HUES6 (cell line): ENCODE measurements around the gene PSAP.
"Not testable (repeated sequence)": the region's sequence is repeated elsewhere in the genome, so short reads cannot be mapped to it uniquely, and the experiment has no call there.

Experiments used
- H3K27ac ChIP-seq: 2 replicates; pipeline ENCODE4 v1.7.0; 2013; ENCODE audit warnings: low read depth, mild to moderate bottlenecking, low read length, inconsistent platforms
- H3K27me3 ChIP-seq: 2 replicates; pipeline ENCODE4 v1.6.1; 2013; ENCODE audit warnings: low read length; ENCODE audit not compliant: control insufficient read depth, insufficient read depth
- H3K36me3 ChIP-seq: 2 replicates; pipeline ENCODE4 v1.6.1; 2013; ENCODE audit warnings: low read length; ENCODE audit not compliant: control insufficient read depth, insufficient read depth
- H3K4me1 ChIP-seq: 2 replicates; pipeline ENCODE4 v1.6.1; 2013; ENCODE audit warnings: low read length; ENCODE audit not compliant: control insufficient read depth, insufficient read depth
- H3K4me3 ChIP-seq: 2 replicates; pipeline ENCODE4 v1.5.1; 2013; ENCODE audit warnings: low read depth, low read length
- H3K9ac ChIP-seq: one replicate; pipeline ENCODE4 v1.6.1; 2013; ENCODE audit warnings: mild to moderate bottlenecking, low read length
- H3K9me3 ChIP-seq: 2 replicates; pipeline ENCODE4 v1.6.1; 2013; ENCODE audit warnings: low read depth, low read length; ENCODE audit not compliant: control insufficient read depth, insufficient read depth

PSAP gene

DNA sequence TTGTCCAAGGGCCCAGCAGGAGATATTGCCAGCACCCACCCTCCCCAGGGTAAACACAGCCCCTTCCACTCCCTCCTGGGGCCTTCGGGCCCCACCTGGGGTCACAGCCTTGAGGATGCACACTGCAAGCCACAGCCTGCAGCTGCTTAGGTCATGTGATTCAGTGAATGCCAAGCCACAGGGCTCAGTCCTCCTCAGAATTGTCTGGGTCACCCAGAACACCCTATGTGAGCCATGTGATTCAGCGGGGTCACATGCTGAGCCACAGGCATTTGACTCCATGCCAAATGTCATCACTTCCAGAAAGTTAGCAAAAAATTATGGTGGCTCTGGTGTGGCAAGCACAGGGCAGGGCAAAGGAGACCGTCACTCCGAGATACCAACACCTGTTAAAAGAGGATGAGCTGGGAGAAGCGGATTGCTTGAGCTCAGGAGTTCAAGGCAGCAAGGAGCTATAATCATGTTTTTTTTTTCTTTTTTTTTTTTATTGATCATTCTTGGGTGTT lies 17.2 kb upstream of the PSAP start:
- Histone ChIP-seq H3K27me3 (no peaks in the 10 kb centered on the region), H3K4me3 (no peak overlapping the region), H3K36me3 (no peaks in the 10 kb centered on the region), H3K4me1 (no peaks in the 10 kb centered on the region), H3K9me3 (no peaks in the 10 kb centered on the region), H3K9ac (no peak overlapping the region), H3K27ac (no peak overlapping the region)

- H3K36me3 ChIP-seq: no peaks in the 10 kb centered on the region
- no peak overlapping the region for H3K9ac ChIP-seq
- no peak overlapping the region for H3K27ac ChIP-seq
- no peaks in the 10 kb centered on the region for H3K9me3 ChIP-seq
- H3K4me1 ChIP-seq: peaks cover 6% of the 10 kb centered on the region
- no peaks in the 10 kb centered on the region for H3K27me3 ChIP-seq
- no peak overlapping the region for H3K4me3 ChIP-seq
Observed at GRCh38 chr10:71865561-71866041, 14.6 kb upstream of the PSAP start.

DNA sequence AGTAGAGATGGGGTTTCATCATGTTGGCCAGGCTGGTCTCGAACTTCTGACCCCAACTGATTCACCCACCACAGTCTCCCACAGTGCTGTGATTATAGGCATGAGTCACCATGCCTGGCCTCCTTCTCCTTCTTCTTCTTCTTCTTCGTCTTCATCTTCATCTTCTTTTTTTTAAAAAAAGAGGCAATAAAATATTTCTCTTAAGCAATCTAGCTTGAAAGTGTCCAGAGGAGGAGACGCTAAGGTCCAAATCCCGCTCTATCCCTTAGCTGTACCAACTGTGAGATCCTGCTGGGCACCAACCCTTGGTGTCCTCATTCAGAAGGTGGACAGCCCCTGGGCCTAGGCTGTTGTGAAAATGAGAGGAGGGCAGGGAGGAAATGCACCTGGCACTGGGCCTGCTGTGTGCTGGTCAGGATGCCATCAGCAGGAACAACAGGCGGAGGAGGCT lies 13.9 kb upstream of the PSAP start:
- H3K4me3 ChIP-seq: no peak overlapping the region
- H3K9me3 ChIP-seq: no peaks in the 10 kb centered on the region
- peaks cover 12% of the 10 kb centered on the region for H3K4me1 ChIP-seq
- no peak overlapping the region for H3K9ac ChIP-seq
- no peaks in the 10 kb centered on the region for H3K27me3 ChIP-seq
- H3K27ac ChIP-seq: no peak overlapping the region
- no peaks in the 10 kb centered on the region for H3K36me3 ChIP-seq

- H3K27ac ChIP-seq: no peak overlapping the region
- H3K4me1 ChIP-seq: peaks cover 14% of the 10 kb centered on the region
- H3K27me3 ChIP-seq: no peaks in the 10 kb centered on the region
- no peak overlapping the region for H3K4me3 ChIP-seq
- no peaks in the 10 kb centered on the region for H3K9me3 ChIP-seq
- no peaks in the 10 kb centered on the region for H3K36me3 ChIP-seq
- H3K9ac ChIP-seq: no peak overlapping the region
Observed at GRCh38 chr10:71863203-71863602, 12.2 kb upstream of the PSAP start.

DNA sequence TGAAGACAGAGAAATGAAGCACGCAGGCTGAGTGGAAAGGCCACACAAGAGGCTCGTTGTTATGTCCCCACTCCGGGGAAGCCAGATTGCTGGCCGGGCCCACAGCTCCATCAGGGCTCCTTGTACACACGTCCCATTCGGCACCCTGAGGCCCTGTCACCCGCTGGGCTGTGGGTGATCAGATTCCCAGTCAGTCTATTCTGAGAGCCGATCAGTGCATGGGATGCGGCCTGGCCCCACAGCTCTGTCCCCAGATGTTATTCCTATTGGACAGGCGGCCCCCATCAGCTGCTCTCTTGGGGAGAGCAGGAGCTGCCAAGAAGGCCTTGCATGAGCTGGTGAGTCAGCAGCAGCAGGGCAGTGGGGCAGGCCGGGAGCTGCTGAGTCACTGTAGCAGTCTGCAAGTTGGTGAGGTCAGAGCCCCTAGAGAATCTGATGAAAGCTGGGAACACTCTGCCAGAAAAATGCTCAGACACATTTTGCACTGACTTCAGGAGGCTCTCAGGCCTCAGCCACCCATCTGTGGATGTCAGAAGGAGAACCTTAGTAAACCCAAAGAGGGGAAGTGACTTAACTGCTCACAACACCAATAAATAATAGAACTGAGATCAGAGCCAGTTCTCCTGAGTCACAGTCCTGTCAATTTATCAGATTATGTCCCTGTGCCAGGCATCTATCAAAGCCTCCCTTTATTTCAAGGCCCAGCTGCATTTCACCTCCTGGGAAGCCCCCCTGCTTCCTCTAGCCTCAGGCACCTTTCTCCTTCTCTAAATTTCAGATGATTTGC lies 9.4 kb upstream of the PSAP start:
- Histone ChIP-seq H3K36me3 (no peaks in the 10 kb centered on the region), H3K4me3 (no peak overlapping the region), H3K27me3 (no peaks in the 10 kb centered on the region), H3K9me3 (no peaks in the 10 kb centered on the region), H3K9ac (peak overlapping the region; percentile 72), H3K27ac (peak overlapping the region; percentile 89), H3K4me1 (peaks cover 14% of the 10 kb centered on the region)

DNA sequence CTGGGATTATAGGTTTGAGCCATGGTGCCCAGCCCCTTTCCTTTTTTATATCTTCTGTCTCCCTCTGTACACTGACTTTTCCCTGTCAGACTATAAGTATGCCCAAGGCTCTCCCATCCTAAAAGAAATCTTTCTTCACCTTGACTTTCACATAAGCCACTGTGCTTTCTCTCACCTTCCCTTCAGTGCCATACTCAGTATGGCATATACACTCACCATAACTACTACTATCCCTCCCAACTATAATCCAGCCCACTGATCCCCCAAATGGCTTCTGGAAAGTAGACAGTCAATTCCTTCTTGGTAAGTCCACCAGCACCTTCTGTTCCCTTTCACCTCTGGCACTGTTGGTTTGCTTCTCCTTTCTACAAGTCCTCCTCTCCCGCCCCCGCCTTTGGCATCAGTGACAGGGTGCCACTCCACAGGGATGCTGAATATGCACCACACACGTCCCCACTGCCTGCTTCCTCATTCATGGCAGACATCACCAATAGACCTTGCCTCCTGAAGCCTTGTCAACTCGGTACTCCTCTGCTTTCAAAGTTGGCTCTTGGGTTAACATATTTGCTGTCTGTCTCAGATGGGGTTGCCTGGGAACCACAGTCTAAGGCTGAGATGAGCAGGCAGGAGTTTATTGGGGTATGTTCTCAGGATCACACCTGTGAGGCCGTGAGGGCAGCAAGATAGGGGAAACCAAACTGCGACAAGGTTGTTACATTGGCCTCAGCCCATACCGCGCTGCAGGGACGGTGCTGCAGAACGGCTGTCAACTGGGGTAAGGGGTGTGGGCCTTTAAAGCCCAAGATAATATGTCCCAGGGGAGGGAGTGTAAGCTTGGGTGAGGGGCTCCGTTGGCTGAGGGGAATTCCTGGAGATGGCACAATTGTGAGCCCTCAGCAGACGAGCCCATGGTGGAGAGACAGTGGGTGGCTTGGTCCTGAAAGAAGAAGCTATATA lies 7.2 kb upstream of the PSAP start:
- no peaks in the 10 kb centered on the region for H3K27me3 ChIP-seq
- H3K9me3 ChIP-seq: no peaks in the 10 kb centered on the region
- H3K4me3 ChIP-seq: no peak overlapping the region
- H3K27ac ChIP-seq: no peak overlapping the region
- H3K9ac ChIP-seq: no peak overlapping the region
- no peaks in the 10 kb centered on the region for H3K36me3 ChIP-seq
- H3K4me1 ChIP-seq: peaks cover 14% of the 10 kb centered on the region

- no peaks in the 10 kb centered on the region for H3K27me3 ChIP-seq
- no peaks in the 10 kb centered on the region for H3K36me3 ChIP-seq
- H3K9ac ChIP-seq: no peak overlapping the region
- no peak overlapping the region for H3K4me3 ChIP-seq
- H3K4me1 ChIP-seq: peaks cover 14% of the 10 kb centered on the region
- H3K27ac ChIP-seq: no peak overlapping the region
- H3K9me3 ChIP-seq: no peaks in the 10 kb centered on the region
Observed at GRCh38 chr10:71856619-71857018, 5.6 kb upstream of the PSAP start.

GRCh38 chr10:71854031-71854430 lies 3.0 kb upstream of the PSAP start:
- Histone ChIP-seq H3K4me1 (peaks cover 7% of the 10 kb centered on the region; the same call in 1 of the 2 replicates), H3K36me3 (no peaks in the 10 kb centered on the region), H3K9ac (no peak overlapping the region), H3K4me3 (no peak overlapping the region), H3K27me3 (no peaks in the 10 kb centered on the region), H3K9me3 (no peaks in the 10 kb centered on the region), H3K27ac (no peak overlapping the region)

GRCh38 chr10:71852355-71852937 lies 1.4 kb upstream of the PSAP start:
- no peaks in the 10 kb centered on the region for H3K9me3 ChIP-seq
- no peaks in the 10 kb centered on the region for H3K27me3 ChIP-seq
- no peak overlapping the region for H3K27ac ChIP-seq
- H3K4me1 ChIP-seq: peaks cover 18% of the 10 kb centered on the region
- H3K36me3 ChIP-seq: no peaks in the 10 kb centered on the region
- H3K9ac ChIP-seq: no peak overlapping the region
- no peak overlapping the region for H3K4me3 ChIP-seq

GRCh38 chr10:71851465-71852095 lies 529 bp upstream of the PSAP start:
- not testable (repeated sequence) for H3K9ac ChIP-seq, H3K36me3 ChIP-seq, H3K27me3 ChIP-seq, H3K9me3 ChIP-seq
- Histone ChIP-seq H3K4me3 (peak overlapping the region; percentile 88), H3K27ac (peak overlapping the region; percentile 93; the same call in 1 of the 2 replicates), H3K4me1 (peaks cover 18% of the 10 kb centered on the region)
